Glutamatergic neuron (in vitro differentiated cells): ENCODE measurements around the gene AACS. TPM values are rescaled to one million over a fixed set of nuclear protein-coding genes. Genes with fewer than 3 reads are reported as not detected.

ENCODE experiments used
- DNase-seq: peaks from one replicate; pipeline ENCODE4 v3.0.0; 2022
- H3K27ac Mint-ChIP-seq: one replicate; pipeline ENCODE4 v1.8.0; 2020; ENCODE audit warnings: mild to moderate bottlenecking, mixed read lengths, inconsistent platforms; ENCODE audit not compliant: unreplicated experiment
- H3K27me3 Mint-ChIP-seq: one replicate; pipeline ENCODE4 v1.8.0; 2020; ENCODE audit warnings: mild to moderate bottlenecking, moderate library complexity, mixed read lengths, inconsistent platforms; ENCODE audit not compliant: unreplicated experiment
- H3K36me3 Mint-ChIP-seq: one replicate; pipeline ENCODE4 v1.8.0; 2020; ENCODE audit warnings: mild to moderate bottlenecking, mixed read lengths, inconsistent platforms; ENCODE audit not compliant: unreplicated experiment
- H3K4me1 Mint-ChIP-seq: one replicate; pipeline ENCODE4 v1.8.0; 2020; ENCODE audit warnings: mild to moderate bottlenecking, low read depth, mixed read lengths, inconsistent platforms; ENCODE audit not compliant: unreplicated experiment
- H3K4me3 Mint-ChIP-seq: one replicate; pipeline ENCODE4 v1.8.0; 2020; ENCODE audit warnings: mild to moderate bottlenecking, mixed read lengths, inconsistent platforms; ENCODE audit not compliant: unreplicated experiment
- H3K9me3 Mint-ChIP-seq: one replicate; pipeline ENCODE4 v1.8.0; 2020; ENCODE audit warnings: mild to moderate bottlenecking, moderate library complexity, mixed read lengths, inconsistent platforms; ENCODE audit not compliant: unreplicated experiment
- CTCF ChIP-seq: fragments of 200-600 bp; sonication (generic); IDR thresholded peaks from one replicate; pipeline ENCODE4 v1.5.0; 2021; ENCODE audit not compliant: partially characterized antibody, unreplicated experiment
- total RNA-seq: library from RNA; stranded (reverse); fragmentation: NEBNext Ultra II Directional; extraction: Animal tissue kit (Norgen Biotek cat#: 25700); gene quantifications from one replicate; pipeline ENCODE4 v1.2.1, GENCODE V29; 2021; ENCODE audit not compliant: unreplicated experiment

Gene AACS
- total RNA-seq, 1 donor from 2014 or later: 59.3 TPM

DNA sequence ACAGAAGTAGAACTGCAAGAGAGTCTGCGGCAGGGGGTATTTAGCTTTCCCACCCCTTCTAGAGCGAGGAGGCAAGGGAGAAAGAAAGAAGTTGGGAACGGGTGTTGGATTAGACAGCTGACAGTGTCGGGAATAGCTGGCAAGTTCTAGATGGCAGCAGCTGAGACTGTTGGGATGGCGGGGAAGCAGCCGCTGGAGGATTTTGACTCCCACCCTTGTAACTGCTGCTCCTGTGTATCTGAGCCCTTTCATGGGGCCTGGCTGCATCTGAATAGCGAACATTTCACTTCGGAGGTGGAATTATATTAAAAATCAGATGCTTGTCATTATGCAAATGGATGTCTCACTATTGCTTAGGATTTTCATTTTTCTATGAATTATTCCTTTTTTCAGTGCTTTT lies 104.6 kb downstream of the AACS start:
- H3K27ac Mint-ChIP-seq: no peak overlapping the region
- H3K36me3 Mint-ChIP-seq: peaks cover 2% of the 10 kb centered on the region
- H3K9me3 Mint-ChIP-seq: peaks cover 6% of the 10 kb centered on the region
- H3K4me3 Mint-ChIP-seq: no peak overlapping the region
- H3K27me3 Mint-ChIP-seq: peaks cover 4% of the 10 kb centered on the region
- DNase-seq: no peak
- peaks cover 6% of the 10 kb centered on the region for H3K4me1 Mint-ChIP-seq
- no peak for TF ChIP-seq CTCF

- H3K27ac Mint-ChIP-seq: no peak overlapping the region
- TF ChIP-seq CTCF: no peak
- H3K4me3 Mint-ChIP-seq: no peak overlapping the region
- H3K27me3 Mint-ChIP-seq: peaks cover 4% of the 10 kb centered on the region
- H3K9me3 Mint-ChIP-seq: peaks cover 6% of the 10 kb centered on the region
- no peaks in the 10 kb centered on the region for H3K36me3 Mint-ChIP-seq
- H3K4me1 Mint-ChIP-seq: peaks cover 4% of the 10 kb centered on the region
- no peak for DNase-seq
These were observed 106.0 kb downstream of the AACS start for GRCh38 chr12:125171267-125171666.

- H3K27me3 Mint-ChIP-seq: peaks cover 7% of the 10 kb centered on the region
- H3K9me3 Mint-ChIP-seq: peaks cover 6% of the 10 kb centered on the region
- no peak for DNase-seq
- H3K4me3 Mint-ChIP-seq: no peak overlapping the region
- H3K27ac Mint-ChIP-seq: no peak overlapping the region
- no peak for TF ChIP-seq CTCF
- peaks cover 4% of the 10 kb centered on the region for H3K4me1 Mint-ChIP-seq
- no peaks in the 10 kb centered on the region for H3K36me3 Mint-ChIP-seq
These were observed 107.1 kb downstream of the AACS start for GRCh38 chr12:125172231-125172850.

DNA sequence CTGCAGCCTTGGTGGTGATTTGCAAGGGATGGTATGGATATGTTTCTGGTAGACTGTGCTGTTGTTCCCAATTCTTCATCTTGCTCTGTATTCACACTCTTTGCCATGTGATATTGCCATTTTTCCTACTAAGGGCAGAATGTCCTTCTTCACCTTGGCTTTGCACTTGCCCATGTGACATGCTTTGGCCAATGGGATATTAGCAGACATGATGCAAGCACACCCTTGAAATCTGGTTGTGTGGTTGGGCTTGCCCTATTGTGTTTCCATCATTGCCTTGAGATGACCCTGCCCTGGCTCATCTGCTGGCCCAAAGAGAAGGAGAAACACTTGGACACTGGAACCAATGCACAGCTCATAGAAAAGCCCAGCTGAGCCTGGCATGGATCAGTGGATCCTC lies 110.3 kb downstream of the AACS start:
- no peak for TF ChIP-seq CTCF

GRCh38 chr12:125178222-125178621 lies 113.0 kb downstream of the AACS start:
- Mint-ChIP-seq H3K9me3 (no peaks in the 10 kb centered on the region), H3K27me3 (peaks cover 6% of the 10 kb centered on the region), H3K36me3 (no peaks in the 10 kb centered on the region), H3K27ac (no peak overlapping the region), H3K4me1 (no peaks in the 10 kb centered on the region), H3K4me3 (no peak overlapping the region)
- no peak for DNase-seq
- TF ChIP-seq CTCF: no peak

More for the DNA sequence above, 110.3 kb downstream of the AACS start:
- DNase-seq: no peak
- H3K27ac Mint-ChIP-seq: no peak overlapping the region
- no peaks in the 10 kb centered on the region for H3K36me3 Mint-ChIP-seq
- H3K4me1 Mint-ChIP-seq: no peaks in the 10 kb centered on the region
- H3K9me3 Mint-ChIP-seq: no peaks in the 10 kb centered on the region
- no peak overlapping the region for H3K4me3 Mint-ChIP-seq
- H3K27me3 Mint-ChIP-seq: peaks cover 4% of the 10 kb centered on the region
